K562 (cell line): ENCODE data around the gene CXCL16. TPM values are rescaled to one million over a fixed set of nuclear protein-coding genes. Genes with fewer than 3 reads are reported as not detected.
"Not testable (repeated sequence)": the region's sequence is repeated elsewhere in the genome, so short reads cannot be mapped to it uniquely, and the experiment has no call there.

Source experiments
- ATAC-seq: fragments of 200-7000 bp; cut with Tn5 transposase; 3 replicates; pipeline ENCODE4 v1.9.1; 2020; ENCODE audit warnings: moderate library complexity
- BruUV-seq: library from RNA; stranded (reverse); fragments of 400-500 nt; replicated peaks from 2 replicates; lab custom pipeline; 2021; lab: Mats Ljungman, UMichigan
- CTCF ChIA-PET: fragments of 300-600 bp; formaldehyde crosslinking; extraction: SDS; loops from one replicate; lab custom pipeline; 2021; ENCODE audit warnings: low intra/inter-chr PET ratio; lab: Yijun Ruan, JAX
- POLR2A ChIA-PET: fragments of 300-600, 350-650 bp; sonication (Branson Sonifier 250); formaldehyde crosslinking; extraction: SDS; loops from one replicate; lab custom pipeline; 2021; ENCODE audit warnings: antibody characterized with exemption, inconsistent platforms; lab: Yijun Ruan, JAX
- DNase-seq, 4 experiments: peaks; one replicate each; pipeline versions ENCODE4 v3.0.0 to v3.0.0-alpha.2; 2011 to 2018; ENCODE audit warnings: low spot score in 3 of 4, mixed read lengths in 3 of 4; ENCODE audit errors: extremely low read depth in 1 of 4
- FAIRE-seq: peaks from 2 replicates; lab custom pipeline; 2011; peaks lifted over from hg19 to GRCh38; lab: Jason Lieb, UNC
- H2AFZ ChIP-seq: 2 replicates; pipeline ENCODE4 v1.6.0; 2011; ENCODE audit warnings: low read depth, low read length, control low read depth, inconsistent platforms
- H3K27ac ChIP-seq: fragments of 200-600 bp; 3 replicates; pipeline ENCODE4 v1.8.0; 2011; ENCODE audit warnings: low read depth, mild to moderate bottlenecking, control low read depth, inconsistent platforms, low read length, moderate library complexity, mixed read lengths; ENCODE audit errors: extremely low read depth
- H3K27me3 ChIP-seq, 2 experiments: fragments of 300-600 bp in 1 of 2; 2 replicates in 1 of 2; 3 replicates in 1 of 2; pipeline versions ENCODE4 v1.6.0 to v1.8.0; 2011; ENCODE audit warnings: inconsistent platforms in 2 of 2, low read length in 2 of 2, mild to moderate bottlenecking in 1 of 2, mixed read lengths in 1 of 2, moderate library complexity in 1 of 2; ENCODE audit not compliant: control insufficient read depth in 2 of 2, insufficient read depth in 2 of 2
- H3K36me3 ChIP-seq: fragments of 300-600 bp; 3 replicates; pipeline ENCODE4 v1.8.0; 2011; ENCODE audit warnings: mild to moderate bottlenecking, low read length, inconsistent platforms; ENCODE audit not compliant: control insufficient read depth, insufficient read depth
- H3K4me1 ChIP-seq, 2 experiments: fragments of 200-600 bp in 1 of 2; replicated peaks in 1 of 2; 2 replicates in 1 of 2; 3 replicates in 1 of 2; pipeline versions ENCODE4 v1.5.1 to v1.8.0; 2011; ENCODE audit warnings: inconsistent platforms in 2 of 2, low read length in 2 of 2, mild to moderate bottlenecking in 1 of 2, mixed read lengths in 1 of 2, moderate library complexity in 1 of 2; ENCODE audit not compliant: control insufficient read depth in 2 of 2, insufficient read depth in 2 of 2
- H3K4me2 ChIP-seq: 2 replicates; pipeline ENCODE4 v1.6.1; 2011; ENCODE audit warnings: low read length, control low read depth, inconsistent platforms, mixed read lengths; ENCODE audit not compliant: insufficient read depth
- H3K4me3 ChIP-seq: fragments of 200-600 bp; sonication (generic), shearing (Covaris generic); 2 replicates; pipeline ENCODE4 v1.5.1; 2016; ENCODE audit warnings: control low read depth, inconsistent platforms
- H3K79me2 ChIP-seq: fragments of 200-600 bp; 3 replicates; pipeline ENCODE4 v1.8.0; 2011; ENCODE audit warnings: low read length, inconsistent platforms; ENCODE audit not compliant: control insufficient read depth, insufficient read depth
- H3K9ac ChIP-seq, 2 experiments: 2 replicates each; pipeline versions ENCODE4 v1.6.0 to v1.6.1; 2011; ENCODE audit warnings: low read depth in 2 of 2, low read length in 2 of 2, control low read depth in 1 of 2, inconsistent platforms in 1 of 2, mild to moderate bottlenecking in 1 of 2, mixed read lengths in 1 of 2; ENCODE audit not compliant: insufficient read depth in 1 of 2
- H3K9me1 ChIP-seq: one replicate; pipeline ENCODE4 v1.6.0; 2011; ENCODE audit warnings: inconsistent platforms, mild to moderate bottlenecking, low read length, moderate library complexity; ENCODE audit not compliant: control insufficient read depth, insufficient read depth
- H3K9me3 ChIP-seq: replicated peaks from 2 replicates; pipeline ENCODE4 v1.5.1; 2011; ENCODE audit warnings: low read depth, low read length, inconsistent platforms; ENCODE audit not compliant: control insufficient read depth, insufficient read depth
- H4K20me1 ChIP-seq: replicated peaks from 2 replicates; pipeline ENCODE4 v1.6.1; 2011; ENCODE audit warnings: low read length, inconsistent platforms, mixed read lengths; ENCODE audit not compliant: control insufficient read depth, insufficient read depth
- NONO ChIP-seq, 2 experiments: fragments of 200-400 bp in 1 of 2; fragments of 450-650 bp in 1 of 2; formaldehyde crosslinking in 1 of 2; IDR thresholded peaks; 2 replicates each; pipeline ENCODE4 v1.6.1; 2017; ENCODE audit warnings: low read depth in 2 of 2, mild to moderate bottlenecking in 2 of 2, moderate library complexity in 2 of 2, low read length in 1 of 2
- RBM14 ChIP-seq: fragments of 200-400 bp; formaldehyde crosslinking; IDR thresholded peaks from 2 replicates; pipeline ENCODE4 v1.6.1; 2018; ENCODE audit warnings: low read depth, mild to moderate bottlenecking, low read length, moderate library complexity, borderline replicate concordance; ENCODE audit not compliant: insufficient read depth
- ZNF584 ChIP-seq: fragments of 200-800 bp; sonication (Bioruptor generic); IDR thresholded peaks from 2 replicates; pipeline ENCODE4 v1.6.1; 2016; ENCODE audit warnings: low read depth, mild to moderate bottlenecking, missing genetic modification characterization, missing compliant biosample characterization
- WGBS: fragments of 100-300 bp; shearing (Covaris generic); methylation state at CpG from one replicate; pipeline ENCODE4 v1.1.6; 2016; ENCODE audit warnings: low coverage, mixed read lengths; ENCODE audit not compliant: insufficient coverage; ENCODE audit errors: missing lambda C conversion rate; 5-methylcytosine and 5-hydroxymethylcytosine counted together
- in situ Hi-C: fragments of 300-500 bp; cut with MboI; formaldehyde crosslinking; loops from 4 replicates; pipeline ENCODE4 v1.15.0; 2018; ENCODE audit warnings: inconsistent platforms, mixed read lengths
- intact Hi-C: fragments of 100-400 bp; cut with micrococcal nuclease; formaldehyde crosslinking; loops from 2 replicates; pipeline ENCODE4 v1.14.2; 2022
- polyA plus RNA-seq, 8 experiments: library from polyadenylated mRNA; depleted of rRNA in 4 of 8; stranded (reverse) in 5 of 8; unstranded in 3 of 8; fragments of >200 nt; fragmentation: Nextera tagmentation in 2 of 8; fragmentation: Illumina TruSeq in 1 of 8; extraction: Ambion mirVana in 2 of 8; extraction: Trizol in 1 of 8; gene quantifications; 2 replicates each; pipeline versions ENCODE4 v1.2.1 to v1.2.3, GENCODE V29; 2011 to 2014; ENCODE audit warnings: inconsistent platforms in 1 of 8, missing spikeins in 1 of 8
- total RNA-seq, 7 experiments: library from RNA; depleted of rRNA in 6 of 7; stranded (reverse); fragments of >200 nt in 6 of 7; fragmentation: Illumina TruSeq in 2 of 7; extraction: Trizol in 2 of 7; gene quantifications; 2 replicates each; pipeline versions ENCODE4 v1.2.1 to v1.2.3, GENCODE V29; 2011 to 2021; ENCODE audit warnings: low replicate concordance in 1 of 7
- TF ChIP-seq, protein P1 (sequence below), 3 experiments: IDR thresholded peaks in 2 of 3; conservative IDR thresholded peaks in 1 of 3; 2 replicates each; pipeline ENCODE4 v1.5.1; 2011 to 2012; ENCODE audit warnings: low read length in 3 of 3, mild to moderate bottlenecking in 3 of 3, control low read depth in 2 of 3, improper control_type of control experiment in 1 of 3, inconsistent platforms in 1 of 3, low read depth in 1 of 3, mixed read lengths in 1 of 3, moderate library complexity in 1 of 3; ENCODE audit not compliant: insufficient read depth in 2 of 3
- TF ChIP-seq, protein P2 (sequence below), 2 experiments: IDR thresholded peaks; 2 replicates each; pipeline ENCODE4 v1.6.1; 2011; ENCODE audit warnings: borderline replicate concordance in 1 of 2, control low read depth in 1 of 2, low read depth in 1 of 2, low read length in 1 of 2, mild to moderate bottlenecking in 1 of 2, mixed read lengths in 1 of 2, moderate library complexity in 1 of 2; ENCODE audit not compliant: insufficient read depth in 1 of 2, insufficient read length in 1 of 2, poor library complexity in 1 of 2, severe bottlenecking in 1 of 2; ENCODE audit errors: extremely low read depth in 1 of 2
- TF ChIP-seq, protein P3 (sequence below): fragments of 250-450 bp; sonication (Bioruptor Pico); IDR thresholded peaks from 2 replicates; pipeline ENCODE4 v1.9.0; 2021; ENCODE audit warnings: mild to moderate bottlenecking, inconsistent platforms

The CXCL16 gene
- total and polyA plus RNA-seq, 9 of the 15 experiments (the other 6 are each of a cell fraction or from before 2014, with no cell fraction given): 0.05 to 0.68 (median 0.22) TPM; not detected in 2

DNA sequence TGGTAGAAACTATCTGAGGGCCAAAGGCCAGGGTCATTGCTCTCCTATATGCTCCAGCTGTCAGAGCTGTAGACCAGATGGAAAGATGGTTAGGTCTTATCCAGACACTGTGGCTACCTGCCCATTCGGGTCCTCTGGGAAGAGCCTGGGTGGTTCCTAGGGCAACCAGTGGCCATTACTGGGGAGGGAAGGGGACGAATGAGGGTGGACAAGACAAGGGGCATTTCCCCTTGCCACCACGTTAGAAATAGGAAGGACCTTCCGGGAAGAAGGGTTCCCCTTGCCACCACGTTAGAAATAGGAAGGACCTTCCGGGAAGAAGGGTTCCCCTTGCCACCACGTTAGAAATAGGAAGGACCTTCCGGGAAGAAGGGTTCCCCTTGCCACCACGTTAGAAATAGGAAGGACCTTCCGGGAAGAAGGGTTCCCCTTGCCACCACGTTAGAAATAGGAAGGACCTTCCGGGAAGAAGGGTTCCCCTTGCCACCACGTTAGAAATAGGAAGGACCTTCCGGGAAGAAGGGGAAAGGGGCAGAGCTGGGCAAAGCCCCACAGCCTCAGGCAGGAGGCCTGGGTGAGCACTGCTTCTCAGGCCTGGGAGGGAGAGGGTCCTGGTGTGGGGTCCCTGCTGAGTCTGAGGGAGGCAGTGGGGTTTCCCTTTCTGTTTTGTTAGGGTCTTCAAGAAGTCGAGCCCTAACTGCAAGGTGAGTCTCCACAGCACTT lies 25.2 kb downstream of the CXCL16 start:
- H3K9me3 ChIP-seq, H4K20me1 ChIP-seq, H3K79me2 ChIP-seq, H2AFZ ChIP-seq, H3K4me2 ChIP-seq, FAIRE-seq, H3K4me3 ChIP-seq, DNase-seq, ATAC-seq, H3K9ac ChIP-seq, H3K27ac ChIP-seq, H3K36me3 ChIP-seq, H3K27me3 ChIP-seq, intact Hi-C loops, H3K9me1 ChIP-seq, BruUV-seq: not testable (repeated sequence)
- peaks cover 3 to 18% of the 10 kb centered on the region in 2 experiments; a peak in 4 of 5 replicates for H3K4me1 ChIP-seq
- in situ Hi-C loops: loop anchor here (5.0 kb wide), 1 partner anchor 168 kb away; no protein-coding TSS in a partner anchor
- ChIA-PET CTCF (interaction anchor here (0.6 kb wide), 1 partner anchor 344 kb away, joined by 6 read pairs; no protein-coding TSS in a partner anchor), POLR2A (interaction anchor here (0.8 kb wide), 1 partner anchor 11 kb away, joined by 3 read pairs; no protein-coding TSS in a partner anchor)
- 41% methylated on average over 4 of the region's 15 CpGs for WGBS

DNA sequence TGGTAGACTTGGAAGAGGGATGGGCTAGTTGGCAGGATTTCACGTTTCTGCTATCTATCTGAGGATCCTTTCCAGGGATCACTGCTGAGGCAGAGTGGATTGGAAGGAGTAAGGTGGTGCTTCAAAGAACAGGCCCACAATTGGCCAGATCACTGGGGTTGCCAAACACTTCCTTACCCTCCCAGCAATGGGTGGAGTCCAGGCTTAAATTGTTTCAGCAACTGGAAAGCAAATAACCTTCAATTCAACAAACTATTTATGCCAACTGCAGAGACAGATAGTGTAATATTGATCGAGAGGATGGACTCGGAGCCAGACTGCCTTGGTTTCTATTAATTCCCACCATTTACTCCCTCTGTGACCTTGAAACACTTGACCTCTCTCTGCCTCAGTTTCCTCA lies 27.2 kb downstream of the CXCL16 start:
- FAIRE-seq (no peak), DNase-seq (no peak), ATAC-seq (no peak)
- in situ Hi-C loops: loop anchor here (5.0 kb wide), 1 partner anchor 170 kb away; no protein-coding TSS in a partner anchor
- Histone ChIP-seq H3K36me3 (no peaks in the 10 kb centered on the region), H3K4me3 (no peak overlapping the region), H3K27me3 (no peaks in the 10 kb centered on the region), H2AFZ (no peak overlapping the region), H3K4me2 (no peak overlapping the region), H3K4me1 (peaks cover 3 to 21% of the 10 kb centered on the region in 2 experiments; a peak in 4 of 5 replicates), H3K9me1 (no peaks in the 10 kb centered on the region), H4K20me1 (0 out of 2 replicates have a peak, but pooled peaks cover 4% of the 10 kb centered on the region), H3K27ac (no peak overlapping the region), H3K9me3 (no peaks in the 10 kb centered on the region), H3K79me2 (no peaks in the 10 kb centered on the region), H3K9ac (no peak overlapping the region)
- intact Hi-C loops: no loop called here
- no TSS peak for BruUV-seq
- CTCF ChIA-PET: no interaction called here
- POLR2A ChIA-PET: no interaction called here
- WGBS: 60% methylated on average over 3 of the region's 3 CpGs
- no peak for TF ChIP-seq NONO (IDR thresholded peaks at IDR 0.05; ENCODE audit: low read depth in 2 of 2, low read length in 1 of 2)
- TF ChIP-seq, protein P1, sequence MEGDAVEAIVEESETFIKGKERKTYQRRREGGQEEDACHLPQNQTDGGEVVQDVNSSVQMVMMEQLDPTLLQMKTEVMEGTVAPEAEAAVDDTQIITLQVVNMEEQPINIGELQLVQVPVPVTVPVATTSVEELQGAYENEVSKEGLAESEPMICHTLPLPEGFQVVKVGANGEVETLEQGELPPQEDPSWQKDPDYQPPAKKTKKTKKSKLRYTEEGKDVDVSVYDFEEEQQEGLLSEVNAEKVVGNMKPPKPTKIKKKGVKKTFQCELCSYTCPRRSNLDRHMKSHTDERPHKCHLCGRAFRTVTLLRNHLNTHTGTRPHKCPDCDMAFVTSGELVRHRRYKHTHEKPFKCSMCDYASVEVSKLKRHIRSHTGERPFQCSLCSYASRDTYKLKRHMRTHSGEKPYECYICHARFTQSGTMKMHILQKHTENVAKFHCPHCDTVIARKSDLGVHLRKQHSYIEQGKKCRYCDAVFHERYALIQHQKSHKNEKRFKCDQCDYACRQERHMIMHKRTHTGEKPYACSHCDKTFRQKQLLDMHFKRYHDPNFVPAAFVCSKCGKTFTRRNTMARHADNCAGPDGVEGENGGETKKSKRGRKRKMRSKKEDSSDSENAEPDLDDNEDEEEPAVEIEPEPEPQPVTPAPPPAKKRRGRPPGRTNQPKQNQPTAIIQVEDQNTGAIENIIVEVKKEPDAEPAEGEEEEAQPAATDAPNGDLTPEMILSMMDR (IDR thresholded peaks at IDR 0.05 in 2 of 3, conservative IDR thresholded peaks at IDR 0.05 in 1 of 3; ENCODE audit: insufficient read depth in 2 of 3, low read depth in 1 of 3, low read length in 3 of 3): no peak
- TF ChIP-seq, protein P2, sequence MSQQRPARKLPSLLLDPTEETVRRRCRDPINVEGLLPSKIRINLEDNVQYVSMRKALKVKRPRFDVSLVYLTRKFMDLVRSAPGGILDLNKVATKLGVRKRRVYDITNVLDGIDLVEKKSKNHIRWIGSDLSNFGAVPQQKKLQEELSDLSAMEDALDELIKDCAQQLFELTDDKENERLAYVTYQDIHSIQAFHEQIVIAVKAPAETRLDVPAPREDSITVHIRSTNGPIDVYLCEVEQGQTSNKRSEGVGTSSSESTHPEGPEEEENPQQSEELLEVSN (IDR thresholded peaks at IDR 0.05; ENCODE audit: borderline replicate concordance in 1 of 2, extremely low read depth in 1 of 2, insufficient read depth in 1 of 2, insufficient read length in 1 of 2, low read depth in 1 of 2, low read length in 1 of 2, poor library complexity in 1 of 2, severe bottlenecking in 1 of 2): no peak
- TF ChIP-seq, protein P3, sequence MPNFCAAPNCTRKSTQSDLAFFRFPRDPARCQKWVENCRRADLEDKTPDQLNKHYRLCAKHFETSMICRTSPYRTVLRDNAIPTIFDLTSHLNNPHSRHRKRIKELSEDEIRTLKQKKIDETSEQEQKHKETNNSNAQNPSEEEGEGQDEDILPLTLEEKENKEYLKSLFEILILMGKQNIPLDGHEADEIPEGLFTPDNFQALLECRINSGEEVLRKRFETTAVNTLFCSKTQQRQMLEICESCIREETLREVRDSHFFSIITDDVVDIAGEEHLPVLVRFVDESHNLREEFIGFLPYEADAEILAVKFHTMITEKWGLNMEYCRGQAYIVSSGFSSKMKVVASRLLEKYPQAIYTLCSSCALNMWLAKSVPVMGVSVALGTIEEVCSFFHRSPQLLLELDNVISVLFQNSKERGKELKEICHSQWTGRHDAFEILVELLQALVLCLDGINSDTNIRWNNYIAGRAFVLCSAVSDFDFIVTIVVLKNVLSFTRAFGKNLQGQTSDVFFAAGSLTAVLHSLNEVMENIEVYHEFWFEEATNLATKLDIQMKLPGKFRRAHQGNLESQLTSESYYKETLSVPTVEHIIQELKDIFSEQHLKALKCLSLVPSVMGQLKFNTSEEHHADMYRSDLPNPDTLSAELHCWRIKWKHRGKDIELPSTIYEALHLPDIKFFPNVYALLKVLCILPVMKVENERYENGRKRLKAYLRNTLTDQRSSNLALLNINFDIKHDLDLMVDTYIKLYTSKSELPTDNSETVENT (CRISPR knock-in tag): no peak
- TF ChIP-seq ZNF584 (CRISPR knock-in tag): no peak
- no peak for TF ChIP-seq RBM14
